ENCODE measurements around the gene ALG8.
"Not testable (repeated sequence)": the region's sequence is repeated elsewhere in the genome, so short reads cannot be mapped to it uniquely, and the experiment has no call there.

ALG8 gene

DNA sequence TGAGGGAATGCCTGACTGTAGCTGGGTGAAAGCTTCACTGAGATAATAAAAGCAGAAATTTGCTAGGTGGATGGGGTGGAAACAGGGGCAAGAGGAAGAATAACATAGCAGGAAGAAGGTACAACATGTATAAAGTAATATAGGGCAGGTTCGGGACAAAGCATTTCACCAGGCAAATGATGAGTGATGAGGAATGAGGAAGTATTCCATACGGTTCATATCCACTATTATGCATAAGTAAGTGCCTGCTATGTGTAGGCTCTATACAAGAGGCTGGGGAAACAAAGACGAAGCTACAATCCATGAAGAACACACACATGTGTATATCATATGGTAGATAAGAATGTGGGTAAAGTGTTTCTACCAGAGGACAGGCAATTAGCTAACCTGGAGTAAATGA lies 67.7 kb downstream of the ALG8 start:
- DNase-seq (ENCODE audit: low read depth in 2 of 2) = no peak

DNA sequence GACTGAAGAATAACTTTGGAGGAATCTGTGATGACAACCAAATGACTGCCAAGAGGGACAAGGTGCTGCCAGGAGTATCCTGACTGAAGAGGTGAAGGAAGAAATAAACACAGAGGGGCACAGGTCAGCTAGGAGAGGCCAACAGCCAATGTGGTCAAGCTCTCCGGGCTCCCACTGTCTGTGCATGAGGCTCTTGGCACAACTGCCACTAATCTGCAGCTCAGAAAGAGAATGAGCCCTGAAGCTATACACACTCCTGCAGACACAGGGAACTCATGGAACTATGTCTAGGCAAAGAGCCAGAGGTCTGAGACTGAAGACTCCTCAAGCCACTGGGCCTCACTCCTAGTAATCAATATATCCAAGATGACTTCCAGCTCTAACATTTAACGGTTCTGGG lies 68.8 kb downstream of the ALG8 start:
- no peak for DNase-seq (ENCODE audit: low read depth in 2 of 2)

DNA sequence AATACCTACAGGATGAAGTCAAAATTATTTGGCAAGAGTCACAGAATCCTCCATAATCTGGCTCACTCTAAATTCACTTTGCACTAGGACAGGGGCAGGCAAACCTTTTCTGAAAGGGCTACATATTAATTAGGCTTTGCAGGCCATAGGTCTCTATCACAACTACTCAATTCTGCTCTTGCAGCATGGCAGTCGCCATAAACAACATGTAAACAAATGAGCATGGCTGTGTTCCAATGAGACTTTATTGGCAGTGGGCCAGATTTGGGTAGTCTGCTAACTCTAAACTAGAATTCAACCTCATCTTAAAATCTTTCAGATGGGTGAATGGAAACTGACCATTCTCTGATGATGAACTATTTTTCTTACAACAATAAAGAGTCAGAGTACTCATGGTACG lies 70.0 kb downstream of the ALG8 start:
- DNase-seq (ENCODE audit: low read depth in 2 of 2) = no peak

DNA sequence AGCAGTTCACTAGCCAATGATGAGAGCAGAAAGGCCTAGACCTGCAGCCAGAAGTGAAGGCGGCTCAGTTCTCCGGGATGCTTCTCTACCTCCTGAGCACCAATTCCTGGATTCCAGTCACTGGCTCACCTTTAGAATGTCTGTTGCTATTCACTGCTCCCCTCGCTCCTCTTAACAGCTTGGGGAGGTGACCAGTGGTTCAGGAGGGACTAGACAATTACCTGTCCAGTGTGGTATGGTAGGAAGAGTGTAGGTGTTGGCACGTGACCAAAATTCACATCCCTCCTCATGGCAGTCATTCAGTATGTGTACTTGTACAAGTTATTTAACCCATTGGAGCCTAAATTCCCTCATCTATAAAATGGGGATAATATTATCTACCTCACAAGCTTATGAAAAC lies 71.7 kb downstream of the ALG8 start:
- DNase-seq (ENCODE audit: low read depth in 2 of 2) = no peak

DNA sequence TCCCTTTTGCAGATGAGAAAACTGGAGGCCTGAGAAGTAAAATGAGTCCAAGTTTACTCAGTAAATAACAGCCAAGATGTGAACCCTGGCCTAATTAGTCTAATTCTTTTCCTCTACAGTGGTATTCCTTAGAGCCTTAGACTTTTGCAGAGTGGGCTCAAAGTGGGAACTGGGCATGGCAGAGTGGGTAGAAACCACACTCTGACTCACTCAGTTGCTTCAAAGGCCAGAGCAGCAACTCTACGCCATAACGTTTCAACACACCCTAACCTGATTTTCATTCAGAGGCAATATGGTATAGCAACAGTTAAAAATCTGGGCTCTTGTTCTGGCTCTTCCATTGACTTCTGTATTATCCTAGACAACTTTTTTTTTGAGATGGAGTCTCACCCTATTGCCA lies 73.0 kb downstream of the ALG8 start:
- DNase-seq (ENCODE audit: low read depth in 2 of 2) = no peak

DNA sequence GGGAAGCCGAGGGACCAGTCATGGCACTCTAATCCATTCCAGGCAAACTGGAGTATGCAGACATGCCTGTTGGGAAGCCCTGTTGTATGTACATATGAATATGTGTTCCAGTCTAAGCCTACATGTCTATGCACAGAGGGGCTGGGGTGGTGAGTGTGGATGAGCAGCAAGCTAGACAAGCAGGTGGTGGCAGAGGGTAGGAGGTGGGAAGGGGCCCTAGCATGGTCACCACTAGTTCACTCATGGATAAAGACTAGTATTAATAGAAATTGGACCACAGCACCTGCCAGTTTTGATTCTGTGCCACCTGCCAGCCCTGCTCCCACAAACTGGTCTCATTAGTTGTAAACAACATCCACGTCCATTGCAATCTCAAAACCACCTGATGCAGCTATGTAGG lies 74.2 kb downstream of the ALG8 start:
- DNase-seq (ENCODE audit: low read depth in 2 of 2) = no peak

DNA sequence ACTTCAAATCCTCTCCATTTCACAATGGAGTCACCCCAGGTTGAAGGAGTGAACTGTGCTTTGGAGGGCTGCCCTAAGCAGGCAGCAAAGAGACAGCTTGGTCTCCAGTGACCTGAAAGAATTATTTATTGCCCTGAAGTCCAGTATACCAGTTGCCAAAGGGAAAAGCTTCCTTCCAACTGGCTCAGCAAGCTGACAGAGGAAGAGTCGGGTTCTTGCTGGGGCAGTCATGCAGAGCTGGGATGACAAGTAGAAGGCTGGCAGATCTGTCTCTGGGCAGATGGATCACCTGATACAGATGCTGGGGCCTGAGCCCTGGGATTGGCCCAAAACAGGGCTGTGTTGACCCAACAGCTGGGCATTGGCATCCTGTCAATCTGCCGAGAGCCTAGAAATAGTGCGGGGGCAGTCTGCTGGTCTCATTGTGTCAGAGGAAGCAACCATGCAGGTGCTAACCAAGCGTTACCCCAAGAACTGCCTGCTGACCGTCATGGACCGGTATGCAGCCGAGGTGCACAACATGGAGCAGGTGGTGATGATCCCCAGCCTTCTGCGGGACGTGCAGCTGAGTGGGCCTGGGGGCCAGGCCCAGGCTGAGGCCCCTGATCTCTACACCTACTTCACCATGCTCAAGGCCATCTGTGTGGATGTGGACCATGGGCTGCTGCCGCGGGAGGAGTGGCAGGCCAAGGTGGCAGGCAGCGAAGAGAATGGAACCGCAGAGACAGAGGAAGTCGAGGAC lies 75.8 kb downstream of the ALG8 start, which contains the start of gene THRSP:
THRSP (plus strand) TSS at position 422 of the 742 bp plus-strand sequence; CDS start at position 443, 21 bp downstream.
- no peak for DNase-seq (ENCODE audit: low read depth in 2 of 2)

DNA sequence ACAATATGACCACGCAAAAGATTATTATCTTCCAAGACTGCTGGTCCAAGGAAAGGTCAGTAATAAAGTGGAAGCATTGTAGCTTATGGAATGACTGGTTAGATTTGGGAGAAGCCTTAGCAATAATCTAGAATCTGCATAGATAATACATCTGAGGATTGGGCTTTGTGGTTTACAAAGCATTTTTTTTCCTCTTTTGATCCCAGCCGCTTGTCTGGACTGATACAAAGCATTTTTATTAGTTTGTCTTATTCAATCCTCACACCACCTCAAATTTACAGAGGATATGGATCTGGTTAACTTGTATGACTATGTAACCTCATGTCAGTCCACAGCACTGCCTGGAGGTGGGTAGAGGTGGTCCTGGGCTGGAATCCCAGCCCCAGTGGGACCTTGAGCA lies 76.8 kb downstream of the ALG8 start:
- no peak for DNase-seq (ENCODE audit: low read depth in 2 of 2)

DNA sequence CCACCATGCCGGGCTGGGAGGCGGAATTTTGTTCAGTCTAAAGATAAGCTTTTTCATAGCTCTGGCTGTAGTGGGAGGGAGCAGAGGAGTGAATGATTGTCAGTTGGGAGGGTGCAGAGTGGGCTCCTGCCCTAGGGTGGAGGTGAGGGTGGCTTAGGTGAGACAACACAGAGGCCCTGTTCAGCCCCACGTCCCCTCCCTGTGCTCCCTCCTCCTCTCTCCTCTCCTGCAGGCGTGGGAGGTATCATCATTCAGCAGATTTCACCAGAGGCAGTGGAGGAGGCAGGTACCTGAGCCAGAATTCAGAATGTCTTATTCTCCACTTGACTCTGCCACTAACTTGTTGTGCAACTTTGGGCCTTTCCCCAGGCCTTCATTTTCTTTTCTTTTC lies 77.5 kb downstream of the ALG8 start:
- DNase-seq (ENCODE audit: low read depth in 2 of 2) = no peak

DNA sequence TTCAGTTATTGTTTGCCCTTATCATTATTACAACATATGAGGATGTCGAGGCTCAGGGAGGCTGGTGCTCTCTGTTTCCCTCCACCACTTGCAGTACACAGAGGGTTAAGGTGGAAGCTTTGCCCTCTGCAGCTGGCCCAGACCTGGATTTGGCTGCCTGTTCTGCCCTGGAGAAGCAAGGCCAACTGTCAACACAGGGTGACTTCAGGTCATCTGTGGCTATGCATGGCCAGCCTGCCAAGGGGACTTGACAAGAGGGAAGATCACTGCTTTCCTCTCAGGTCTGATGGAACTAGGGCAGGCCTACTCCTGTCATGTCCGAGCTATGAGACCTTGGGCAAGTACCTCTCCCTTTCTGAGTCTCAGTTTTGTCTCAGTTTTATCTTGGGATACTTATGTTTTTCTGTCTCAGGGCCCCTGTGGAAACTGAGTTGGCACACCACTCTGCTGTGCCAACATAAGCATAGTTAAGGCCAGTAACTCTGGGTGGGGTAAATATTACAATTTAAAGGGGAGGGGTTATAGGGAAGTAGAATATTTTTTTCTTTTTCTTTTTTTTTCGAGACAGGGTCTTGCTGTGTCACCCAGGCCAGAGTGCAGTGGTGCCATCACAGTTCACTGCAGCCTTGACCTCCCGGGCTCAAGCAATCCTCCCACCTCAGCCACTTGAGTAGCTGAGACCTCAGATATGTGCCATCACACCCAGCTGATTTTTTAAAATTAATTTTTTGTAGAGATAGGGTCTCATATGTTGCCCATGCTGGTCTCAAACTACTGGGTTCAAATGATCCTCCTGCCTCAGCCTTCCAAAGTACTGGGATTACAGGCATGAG lies 78.1 kb downstream of the ALG8 start:
- no peak for DNase-seq (ENCODE audit: low read depth in 2 of 2)

DNA sequence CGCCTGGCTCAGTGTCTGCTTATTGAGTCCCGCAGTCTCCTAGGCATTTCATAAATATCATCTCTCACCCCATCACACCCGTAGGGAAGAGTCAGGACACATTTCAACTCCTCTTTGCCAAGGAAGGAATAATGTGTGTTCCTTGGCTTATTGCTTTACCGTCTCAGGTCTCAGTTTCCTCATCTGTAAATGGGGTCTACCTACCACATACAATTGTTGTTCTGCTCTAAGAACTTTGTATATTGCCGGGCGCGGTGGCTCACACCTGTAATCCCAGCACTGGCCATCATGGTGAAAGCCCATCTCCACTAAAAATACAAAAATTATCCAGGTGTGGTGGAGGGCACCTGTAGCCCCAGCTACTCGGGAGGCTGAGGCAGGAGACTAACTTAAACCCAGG lies 78.9 kb downstream of the ALG8 start:
- DNase-seq (ENCODE audit: low read depth in 2 of 2) = no peak

DNA sequence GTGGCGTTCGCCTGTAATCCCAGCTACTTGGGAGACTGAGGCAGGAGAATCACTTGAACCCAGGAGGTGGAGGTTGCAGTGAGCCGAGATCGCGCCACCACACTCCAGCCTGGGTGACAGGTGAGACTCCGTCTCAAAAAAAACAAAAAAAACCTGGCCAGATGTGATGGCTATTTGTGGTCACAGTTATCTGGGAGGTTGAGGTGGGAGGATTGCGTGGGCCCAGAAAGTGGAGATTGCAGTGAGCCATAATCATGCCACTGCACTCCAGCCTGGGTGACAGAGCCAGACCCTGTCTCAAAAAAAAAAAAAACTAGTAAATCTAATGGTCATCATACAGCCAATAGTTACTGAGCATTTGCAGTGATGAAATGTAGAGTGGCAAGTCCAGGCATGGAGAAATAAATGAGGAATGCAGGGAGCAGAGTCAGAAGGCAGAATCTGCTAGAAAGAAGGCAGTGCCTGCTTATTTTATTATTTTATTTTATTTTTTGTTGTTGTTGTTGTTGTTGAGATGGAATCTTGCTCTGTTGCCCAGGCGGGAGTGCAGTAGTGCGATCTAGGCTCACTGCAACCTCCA lies 79.6 kb downstream of the ALG8 start:
- not testable (repeated sequence) for DNase-seq (ENCODE audit: low read depth in 2 of 2)

DNA sequence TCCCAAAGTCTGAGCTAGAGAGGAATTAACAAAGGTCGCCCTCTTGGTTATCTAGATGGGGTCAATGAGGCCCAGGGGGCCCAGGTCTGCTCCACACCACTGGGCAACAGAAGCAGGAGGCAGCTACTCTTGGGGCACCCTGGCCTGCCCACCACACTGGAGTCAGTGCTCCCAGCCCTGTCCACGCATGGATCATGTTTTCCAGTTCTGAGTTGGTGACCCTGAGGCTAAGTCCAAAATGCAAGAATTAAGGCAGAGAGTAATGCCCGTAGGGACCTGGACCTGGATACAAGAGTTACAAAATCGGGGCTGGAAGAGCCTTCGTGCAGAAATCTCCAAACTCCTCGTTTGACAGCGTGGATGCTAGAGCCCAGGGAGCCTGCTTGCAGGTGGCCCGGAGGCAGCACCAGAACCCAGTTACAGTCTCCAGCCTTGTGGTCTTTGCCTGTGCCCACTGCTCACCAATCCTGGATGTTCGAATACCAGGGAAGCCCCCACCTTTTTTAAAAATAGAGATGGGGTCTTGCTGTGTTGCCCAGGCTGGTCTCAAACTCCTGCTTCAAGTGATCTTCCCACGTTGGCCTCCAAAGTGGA lies 81.9 kb downstream of the ALG8 start:
- DNase-seq (ENCODE audit: low read depth in 2 of 2) = no peak

DNA sequence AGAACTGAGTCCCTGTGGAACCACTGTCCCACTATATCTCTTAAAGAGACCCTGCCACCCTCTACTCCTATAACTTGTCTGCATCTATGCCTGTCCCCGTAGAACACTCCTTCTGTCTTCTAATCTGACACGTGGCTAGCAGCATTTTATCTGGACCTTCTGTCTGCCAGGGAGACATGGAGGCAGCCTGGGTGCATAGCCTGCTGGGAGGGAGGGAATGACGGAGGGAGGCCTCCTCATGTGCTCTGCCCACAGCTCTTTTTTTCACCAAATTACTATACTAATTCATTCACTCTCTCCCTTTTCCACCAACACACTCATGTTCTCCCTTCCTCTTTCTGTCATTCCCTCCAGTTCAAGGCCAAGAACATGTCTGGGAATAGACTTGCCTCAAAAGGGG lies 83.3 kb downstream of the ALG8 start:
- no peak for DNase-seq (ENCODE audit: low read depth in 2 of 2)

DNA sequence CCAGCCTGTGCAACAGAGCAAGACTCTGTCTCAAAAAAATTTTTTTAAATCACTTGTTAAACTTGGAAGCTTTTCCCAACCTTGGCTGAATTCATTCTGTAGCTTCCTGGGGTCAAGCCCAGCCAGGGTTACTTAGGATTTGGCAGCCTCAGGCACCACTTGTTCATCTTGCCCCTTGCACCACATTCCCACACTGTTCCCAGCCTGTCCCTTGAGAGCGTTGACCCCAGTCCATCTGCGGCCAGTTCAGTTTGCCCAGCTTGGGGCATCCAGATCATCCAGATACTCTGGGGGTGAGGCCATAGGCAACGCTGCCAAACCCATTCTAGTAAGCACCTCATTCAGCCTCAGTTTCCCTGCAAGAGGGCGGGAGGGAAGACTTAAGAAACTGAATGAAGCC lies 84.5 kb downstream of the ALG8 start:
- DNase-seq (ENCODE audit: low read depth in 2 of 2) = no peak

DNA sequence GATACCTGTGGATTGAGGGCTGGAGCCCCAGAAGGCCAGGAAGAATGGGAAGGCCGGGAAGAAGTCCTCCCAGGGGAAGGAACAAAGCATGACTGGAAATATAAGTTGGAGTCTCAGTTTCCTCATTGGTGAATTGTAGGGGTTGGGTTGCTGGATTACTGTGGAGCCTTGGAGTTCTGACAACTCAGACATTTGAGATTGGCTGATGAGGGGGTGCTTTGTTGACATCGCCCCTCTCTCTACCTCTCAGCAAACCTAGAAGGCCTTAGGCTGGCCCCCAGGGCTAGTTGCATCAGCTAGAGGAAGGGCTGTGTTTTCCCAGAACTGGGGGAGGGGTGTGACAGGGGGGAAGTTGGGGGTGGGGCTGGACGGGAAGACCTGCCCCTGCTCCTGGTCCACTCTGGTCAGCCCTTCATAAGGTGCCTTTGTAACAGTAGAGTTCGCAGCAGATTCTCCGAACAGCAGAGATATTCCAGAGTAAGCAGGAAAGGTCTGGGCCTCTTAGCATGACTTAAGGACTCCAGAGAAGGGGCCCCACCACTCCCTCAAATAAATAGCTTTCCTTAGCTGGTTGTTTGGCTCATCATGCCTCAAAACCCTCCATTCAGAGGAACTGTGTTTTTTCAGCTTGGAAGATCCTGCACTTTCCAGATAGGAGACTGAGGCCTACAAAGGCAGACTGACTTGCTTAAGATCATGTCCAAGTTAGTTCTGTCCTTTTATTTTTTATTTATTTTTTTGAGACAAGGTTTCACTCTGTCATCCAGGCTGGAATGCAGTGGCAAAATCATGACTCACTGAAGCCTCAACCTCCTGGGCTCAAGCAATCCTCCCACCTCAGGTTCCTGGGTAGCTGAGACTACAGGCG lies 88.2 kb downstream of the ALG8 start:
- DNase-seq (ENCODE audit: low read depth in 2 of 2) = no peak

All from stimulated activated CD8-positive, alpha-beta memory T cell treated with anti-CD3 and anti-CD28 coated beads, Interleukin-15, amount 100 ng/mL, for 4 hours (primary cell).